KG1 (cell line): Measurements from ENCODE around the gene HBB.

ENCODE experiments used
- DNase-seq: peaks from one replicate; lab custom pipeline; 2025; lab: John Stamatoyannopoulos, UW

HBB gene

DNA sequence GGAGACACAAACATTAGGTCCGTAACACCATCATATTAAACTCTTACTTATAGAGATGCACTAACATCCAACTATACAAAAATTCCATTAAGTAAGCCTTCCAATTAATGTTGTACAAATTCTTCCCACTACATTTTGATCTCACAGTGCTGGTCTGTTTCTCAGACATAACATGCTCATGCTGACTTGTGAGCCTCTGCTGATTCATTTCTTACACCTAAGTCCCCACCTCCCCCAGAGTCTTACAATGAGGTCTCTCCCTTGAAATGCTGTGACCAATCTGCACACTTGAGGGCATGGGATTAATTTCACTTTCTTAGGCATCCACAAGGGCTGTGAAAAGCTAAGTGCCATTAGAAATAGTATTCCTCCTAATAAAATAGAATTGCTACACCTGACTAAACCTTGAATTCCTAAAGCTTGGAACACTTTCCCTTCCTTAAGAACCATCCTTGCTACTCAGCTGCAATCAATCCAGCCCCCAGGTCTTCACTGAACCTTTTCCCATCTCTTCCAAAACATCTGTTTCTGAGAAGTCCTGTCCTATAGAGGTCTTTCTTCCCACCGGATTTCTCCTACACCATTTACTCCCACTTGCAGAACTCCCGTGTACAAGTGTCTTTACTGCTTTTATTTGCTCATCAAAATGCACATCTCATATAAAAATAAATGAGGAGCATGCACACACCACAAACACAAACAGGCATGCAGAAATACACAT, 20.8 kb upstream of the HBB start:
- no peak for DNase-seq

DNA sequence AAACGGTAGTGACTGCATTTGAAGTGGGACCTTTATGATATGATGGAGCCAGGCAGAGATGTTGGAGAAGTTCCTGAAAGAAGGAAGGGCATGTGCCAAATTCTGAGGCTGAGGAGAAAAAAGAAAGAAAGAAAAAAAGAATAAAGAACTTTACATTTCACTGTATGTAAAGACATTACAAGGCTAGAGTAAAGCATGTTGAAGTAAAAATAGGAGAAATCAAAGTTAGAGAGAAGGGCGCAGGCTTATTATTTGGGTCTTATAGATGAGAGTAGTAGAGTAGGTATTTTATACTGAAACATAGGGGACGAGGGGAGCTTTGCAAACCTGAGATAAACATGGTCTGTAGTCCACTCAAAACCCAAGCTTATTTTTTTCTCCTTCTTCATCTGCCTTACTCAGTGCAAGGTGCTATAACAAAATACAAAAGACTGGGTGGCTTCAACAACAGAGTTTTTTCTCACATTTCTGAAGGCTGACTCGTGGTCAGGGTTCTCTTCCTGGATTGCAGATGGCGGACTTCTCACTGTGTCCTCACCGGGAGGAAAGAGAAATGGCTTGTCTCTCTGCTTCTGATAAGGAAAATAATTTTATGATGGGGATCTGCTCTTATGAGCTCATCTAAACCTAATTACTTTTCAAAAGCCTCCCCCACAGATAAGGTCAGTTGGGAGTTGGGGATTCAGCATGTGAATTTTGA, 20.1 kb upstream of the HBB start:
- DNase-seq: no peak

GRCh38 chr11:5245155-5245554, 18.3 kb upstream of the HBB start:
- no peak for DNase-seq

GRCh38 chr11:5243816-5244180, 16.9 kb upstream of the HBB start:
- DNase-seq: no peak

GRCh38 chr11:5242933-5243815, 16.3 kb upstream of the HBB start:
- no peak for DNase-seq

- no peak for DNase-seq
Measured at GRCh38 chr11:5242208-5242607, 15.3 kb upstream of the HBB start.

DNA sequence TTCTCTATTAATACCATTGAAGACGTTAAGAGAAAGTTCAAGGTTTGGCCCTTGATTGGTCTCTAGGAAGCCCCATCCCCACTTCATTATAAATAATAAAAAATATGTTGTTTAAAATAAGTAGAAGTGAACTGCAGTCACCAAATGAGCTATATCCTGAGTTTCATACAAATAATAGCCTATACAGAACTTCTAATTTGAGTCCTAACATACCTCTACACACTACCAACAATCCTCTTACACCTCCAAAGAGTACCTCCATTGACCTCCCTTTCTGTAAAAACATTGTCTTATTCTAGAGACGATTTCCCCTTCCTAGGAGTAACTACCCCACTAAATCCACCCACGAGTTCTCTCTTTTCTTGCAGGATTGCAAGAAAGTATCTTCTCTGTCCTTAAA, 14.6 kb upstream of the HBB start:
- no peak for DNase-seq

- no peak for DNase-seq
Measured at GRCh38 chr11:5240458-5240857, 13.6 kb upstream of the HBB start.

GRCh38 chr11:5240056-5240455, 13.2 kb upstream of the HBB start:
- no peak for DNase-seq

DNA sequence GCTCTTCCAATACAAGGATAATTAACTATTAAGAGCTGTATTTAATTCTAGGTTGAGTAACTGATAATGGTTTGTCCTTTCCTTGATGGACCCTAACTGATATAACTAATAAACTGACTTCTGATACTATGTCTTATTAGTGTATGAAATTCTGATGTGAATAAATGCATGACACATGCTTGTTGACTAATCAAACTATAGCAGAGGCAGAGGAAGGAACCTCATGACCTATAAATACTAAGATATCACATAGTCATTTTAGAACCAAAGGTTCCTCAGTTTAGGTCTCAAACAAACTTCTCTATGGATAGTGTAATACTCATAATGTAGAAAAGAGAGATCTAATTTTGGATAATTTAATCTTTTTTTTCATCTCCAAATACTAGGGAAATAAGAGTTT, 12.2 kb upstream of the HBB start:
- no peak for DNase-seq

- no peak for DNase-seq
Measured at GRCh38 chr11:5238486-5238885, 11.6 kb upstream of the HBB start.

GRCh38 chr11:5237420-5237819, 10.5 kb upstream of the HBB start:
- no peak for DNase-seq

DNA sequence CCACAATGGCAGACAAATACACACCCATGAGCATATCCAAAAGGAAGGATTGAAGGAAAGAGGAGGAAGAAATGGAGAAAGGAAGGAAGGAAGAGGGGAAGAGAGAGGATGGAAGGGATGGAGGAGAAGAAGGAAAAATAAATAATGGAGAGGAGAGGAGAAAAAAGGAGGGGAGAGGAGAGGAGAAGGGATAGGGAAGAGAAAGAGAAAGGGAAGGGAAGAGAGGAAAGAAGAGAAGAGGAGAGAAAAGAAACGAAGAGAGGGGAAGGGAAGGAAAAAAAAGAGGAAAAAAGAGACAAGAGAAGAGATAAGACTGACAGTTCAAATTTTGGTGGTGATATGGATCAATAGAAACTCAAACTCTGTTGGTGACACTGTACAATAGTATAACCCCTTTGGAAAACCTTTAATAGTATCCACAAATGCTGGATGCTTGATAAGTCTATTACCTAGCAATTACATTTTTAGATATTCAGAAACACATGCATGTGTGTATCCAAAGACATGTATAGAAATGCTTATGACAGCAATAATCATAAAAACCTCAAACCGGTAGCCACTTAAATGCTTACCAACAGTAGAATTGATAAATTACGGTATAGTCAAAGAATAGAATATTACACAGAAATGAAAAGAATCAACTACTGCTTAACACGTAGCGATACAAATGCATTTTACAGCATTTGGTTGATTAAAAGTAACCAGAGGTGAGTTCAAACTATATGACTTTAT, 8.7 kb upstream of the HBB start:
- DNase-seq: no peak

- no peak for DNase-seq
Measured at GRCh38 chr11:5234381-5234834, 7.5 kb upstream of the HBB start, which contains the start of gene HBD. Gene HBD, minus strand, starts transcription at chr11:5234483. Its CDS starts 50 bp downstream, at chr11:5234433.

DNA sequence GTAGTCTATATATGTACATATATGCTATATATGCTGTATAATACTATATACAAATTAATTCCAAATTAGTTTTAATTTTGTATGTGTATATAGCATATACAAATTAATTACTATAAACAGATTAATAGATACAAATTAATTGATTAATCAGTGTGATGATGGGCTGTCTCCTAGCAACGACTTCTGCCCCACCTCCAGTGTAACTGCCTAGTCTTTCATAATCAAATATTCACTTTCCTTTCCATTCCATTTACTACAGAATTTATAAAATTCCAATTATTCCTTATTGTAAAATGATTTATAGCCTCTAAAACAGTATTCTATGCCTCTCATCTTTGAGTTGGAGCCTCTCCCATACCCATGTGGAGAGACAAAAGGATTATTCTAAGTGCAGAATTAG, 6.4 kb upstream of the HBB start:
- DNase-seq: no peak

DNA sequence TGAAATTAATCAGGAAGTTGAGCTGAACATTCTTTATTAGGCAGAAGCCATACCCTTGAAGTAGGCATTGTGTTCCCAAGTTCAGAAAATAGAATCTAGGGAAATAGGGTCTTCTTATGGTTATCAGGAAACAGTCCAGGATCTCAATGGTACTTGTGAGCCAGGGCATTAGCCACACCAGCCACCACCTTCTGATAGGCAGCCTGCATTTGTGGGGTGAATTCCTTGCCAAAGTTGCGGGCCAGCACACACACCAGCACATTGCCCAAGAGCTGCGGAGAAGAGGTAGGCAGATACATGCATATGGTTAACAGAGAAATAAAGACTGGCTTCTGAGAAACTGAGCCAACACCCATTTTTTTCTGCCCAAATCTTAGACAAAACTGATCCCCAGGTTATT, 6.0 kb upstream of the HBB start:
- no peak for DNase-seq

DNA sequence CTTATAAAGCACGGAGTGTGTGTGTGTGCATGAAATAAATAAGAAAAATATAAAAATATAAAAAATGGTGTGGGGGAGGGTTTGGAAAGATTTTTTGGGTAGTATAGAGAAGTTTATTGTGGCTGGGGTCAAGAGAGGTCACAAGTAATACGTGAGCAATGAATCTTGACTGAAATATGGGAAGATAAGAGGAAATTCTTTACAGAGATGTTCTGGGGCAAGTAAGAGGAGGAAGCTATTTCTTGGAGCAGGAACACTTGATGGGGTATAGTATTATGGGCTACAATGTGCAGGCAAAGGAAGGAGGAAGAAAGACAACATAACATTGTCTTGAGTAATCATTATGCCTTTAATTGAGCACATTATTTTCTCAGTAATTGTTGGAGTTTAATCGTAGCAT, 5.3 kb upstream of the HBB start:
- DNase-seq: no peak

GRCh38 chr11:5231111-5231510, 4.2 kb upstream of the HBB start:
- no peak for DNase-seq

- no peak for DNase-seq
Measured at GRCh38 chr11:5230266-5230665, 3.4 kb upstream of the HBB start.

DNA sequence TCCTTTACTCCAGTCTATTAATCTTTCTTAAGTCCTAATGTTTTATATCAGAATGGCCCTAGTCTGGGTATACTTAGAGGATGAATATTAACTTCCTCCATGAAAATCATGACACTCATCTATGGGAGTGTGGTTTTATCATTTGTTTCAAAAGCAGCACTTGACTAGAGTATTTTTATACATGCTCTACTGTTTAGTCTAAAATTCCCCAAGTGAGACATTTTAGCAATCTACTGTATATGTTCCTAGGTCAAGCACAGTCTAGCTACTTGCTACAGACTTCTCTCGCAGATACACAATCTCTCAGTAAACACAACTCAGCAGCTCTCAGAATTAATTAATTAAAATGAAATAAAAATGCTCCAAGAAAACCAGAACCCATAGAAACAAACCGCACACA, 2.9 kb upstream of the HBB start:
- DNase-seq: no peak

DNA sequence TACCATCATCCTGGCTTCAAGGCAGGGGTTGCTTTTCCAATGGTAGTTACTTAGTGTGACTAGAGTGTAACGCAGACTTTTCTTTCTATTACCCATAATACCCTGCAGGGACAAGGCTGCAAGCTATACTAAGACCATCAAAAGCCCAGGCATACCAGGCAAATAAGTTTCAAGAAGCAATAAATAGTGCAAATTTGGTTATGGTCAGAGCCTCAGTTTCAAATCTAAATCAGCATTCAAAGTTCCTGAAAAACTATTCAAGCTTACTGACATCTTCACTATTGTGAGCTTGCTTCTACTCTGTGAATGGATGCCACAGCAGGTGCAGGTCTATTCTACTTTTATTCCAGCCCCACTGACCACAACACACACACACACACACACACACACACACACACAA, 2.5 kb upstream of the HBB start:
- no peak for DNase-seq

DNA sequence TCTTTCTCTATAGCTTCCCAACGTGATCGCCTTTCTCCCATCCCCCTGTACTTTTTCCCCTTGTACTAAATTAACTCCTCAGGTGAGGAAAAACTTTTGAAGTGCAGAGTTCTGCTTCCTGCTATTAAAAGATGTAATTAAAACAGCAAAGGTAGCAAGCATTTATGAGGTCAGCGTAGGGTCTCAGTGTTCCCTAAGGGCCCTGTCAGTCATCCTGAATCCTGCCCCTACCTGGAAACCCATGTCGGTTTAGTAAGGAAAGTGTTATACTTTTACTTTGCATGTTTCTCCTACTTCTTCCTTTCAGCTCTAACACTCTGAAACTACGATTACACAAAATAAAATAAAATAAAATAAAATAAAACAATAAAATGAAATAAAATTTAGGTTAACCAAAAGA, 1.3 kb upstream of the HBB start:
- no peak for DNase-seq
